HG03103 (cell line): ENCODE results near the gene GRAP2.
"Not testable (repeated sequence)": the region's sequence is repeated elsewhere in the genome, so short reads cannot be mapped to it uniquely, and the experiment has no call there.

Experiments used
- ATAC-seq: cut with Tn5 transposase; IDR thresholded peaks from one replicate; pipeline ENCODE4 v1.9.1; 2021; ENCODE audit warnings: low read depth; ENCODE audit not compliant: unreplicated experiment

The GRAP2 gene

GRCh38 chr22:39991159-39991860 is 90.4 kb downstream of the GRAP2 start:
- no peak for ATAC-seq

- ATAC-seq = no peak
These were observed 91.4 kb downstream of the GRAP2 start for GRCh38 chr22:39992088-39992826.

- not testable (repeated sequence) for ATAC-seq
These were observed 92.0 kb downstream of the GRAP2 start for GRCh38 chr22:39992894-39993293.

DNA sequence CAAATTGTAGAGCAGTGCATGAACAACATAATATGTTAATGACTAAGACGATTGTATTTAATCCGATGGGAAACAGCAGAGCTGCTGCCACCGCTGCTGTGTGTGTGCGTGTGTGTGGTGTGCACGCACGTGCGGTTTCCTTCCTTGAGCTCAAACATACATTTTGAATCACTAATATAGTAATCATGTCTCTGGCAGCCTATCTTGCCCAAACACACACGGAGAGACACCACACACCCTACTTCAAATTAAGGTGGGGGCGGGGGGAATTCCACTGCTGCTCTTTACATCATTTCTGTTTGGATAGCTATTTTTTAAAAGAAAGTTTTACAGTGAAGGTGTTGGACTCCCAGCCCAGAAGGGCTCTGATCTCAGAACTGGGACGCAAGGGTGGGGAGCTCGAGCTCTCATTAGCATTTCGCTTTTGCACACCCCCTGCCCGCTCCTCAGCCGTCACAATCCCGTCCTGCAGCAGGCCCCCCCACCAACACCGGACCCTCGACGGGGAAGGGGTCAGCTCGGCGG is 93.2 kb downstream of the GRAP2 start:
- ATAC-seq = no peak

DNA sequence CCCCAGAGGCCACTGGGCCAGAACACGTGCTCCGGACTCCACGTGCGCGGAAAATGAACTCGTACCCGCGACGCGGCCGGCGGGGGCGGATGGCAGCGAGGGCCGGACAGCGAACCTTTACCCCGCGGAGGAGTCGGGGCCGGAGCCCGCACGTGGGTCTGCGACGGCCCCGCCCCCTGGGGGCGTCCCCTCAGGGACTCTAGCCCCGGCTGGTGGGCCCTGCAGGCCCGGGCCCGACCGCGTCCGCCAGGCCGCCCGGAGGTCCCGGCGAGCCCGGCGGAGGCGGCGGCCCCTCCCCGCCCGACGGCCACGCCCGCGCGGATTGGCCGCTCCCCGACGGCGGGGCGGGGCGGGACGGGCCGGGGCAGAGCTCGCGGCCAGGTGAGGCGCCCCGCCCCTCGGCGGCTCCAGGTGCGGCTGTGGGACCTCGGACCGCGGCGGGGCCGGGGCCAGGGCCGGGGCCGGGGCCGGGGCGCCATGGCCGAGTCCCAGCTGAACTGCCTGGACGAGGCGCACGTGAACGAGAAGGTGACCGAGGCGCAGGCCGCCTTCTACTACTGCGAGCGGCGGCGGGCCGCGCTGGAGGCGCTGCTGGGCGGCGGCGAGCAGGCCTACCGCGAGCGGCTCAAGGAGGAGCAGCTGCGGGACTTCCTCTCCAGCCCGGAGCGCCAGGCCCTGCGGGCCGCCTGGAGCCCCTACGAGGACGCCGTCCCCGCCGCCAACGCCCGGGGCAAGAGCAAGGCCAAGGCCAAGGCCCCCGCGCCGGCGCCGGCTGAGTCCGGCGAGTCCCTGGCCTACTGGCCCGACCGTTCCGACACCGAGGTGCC is 93.9 kb downstream of the GRAP2 start, which contains the start of gene FAM83F:
Gene FAM83F (plus strand): TSS at position 389 of the 827 bp plus-strand sequence. CDS start 89 bp downstream, at position 478.
- no peak for ATAC-seq

DNA sequence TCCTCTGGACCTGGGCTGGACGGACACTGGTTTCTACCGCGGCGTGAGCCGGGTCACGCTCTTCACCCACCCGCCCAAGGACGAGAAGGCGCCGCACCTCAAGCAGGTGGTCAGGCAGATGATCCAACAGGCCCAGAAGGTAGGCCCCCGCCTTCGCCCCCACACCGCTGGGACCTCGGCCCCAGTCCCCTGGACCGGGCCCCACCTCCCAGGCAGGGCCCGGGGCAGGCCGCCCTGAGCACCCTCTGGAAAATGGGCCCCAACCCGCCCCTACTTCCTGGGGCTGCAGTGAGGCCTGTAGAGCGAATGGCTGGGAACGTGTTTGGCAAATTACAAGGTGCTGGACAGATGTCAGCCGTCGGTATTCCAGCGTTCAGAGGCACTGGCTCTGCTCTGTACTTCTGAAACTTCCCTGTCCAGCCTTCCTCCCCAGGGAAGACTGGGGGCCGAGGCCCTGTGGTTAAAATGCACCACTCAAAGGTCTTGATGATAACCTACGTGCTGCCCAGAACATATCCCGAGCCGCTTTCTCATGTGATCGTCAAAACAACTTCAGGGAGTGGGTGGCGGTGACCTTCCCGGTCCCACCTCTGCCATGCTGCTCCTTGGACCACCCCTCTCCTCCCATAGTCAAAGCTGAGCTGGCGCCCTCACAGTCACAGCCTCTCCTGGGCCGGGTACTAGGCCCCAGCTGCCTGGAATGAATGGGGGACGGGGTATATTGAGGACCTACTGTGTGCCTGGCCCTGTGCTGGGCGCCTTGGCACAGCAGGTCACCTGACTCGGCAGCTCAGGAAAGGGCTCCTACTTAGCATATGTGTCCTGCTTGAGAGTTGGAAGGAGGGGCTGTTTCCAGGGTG is 94.7 kb downstream of the GRAP2 start:
- ATAC-seq = no peak

GRCh38 chr22:39996732-39997131 is 95.8 kb downstream of the GRAP2 start:
- ATAC-seq = no peak

DNA sequence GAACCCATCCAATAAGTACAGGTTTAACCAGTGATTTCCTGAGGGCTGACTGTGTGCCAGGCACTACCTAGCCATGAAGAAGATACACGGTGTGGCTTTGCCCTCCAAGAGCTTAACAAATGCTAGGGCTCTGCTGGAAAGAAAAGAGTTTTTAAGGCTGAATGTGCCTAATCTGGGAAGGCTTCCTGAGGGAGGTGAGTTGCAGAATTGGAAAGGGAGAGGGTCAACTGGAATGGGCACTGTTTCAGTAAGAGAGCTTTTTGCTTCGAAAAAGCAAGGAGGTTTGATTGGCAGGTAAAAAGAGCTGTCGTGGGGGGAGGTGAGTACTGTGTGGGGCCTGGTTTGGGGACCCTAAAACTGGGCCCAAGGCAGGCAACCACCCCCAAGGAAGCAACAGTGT is 96.5 kb downstream of the GRAP2 start:
- ATAC-seq = no peak

- ATAC-seq = no peak
These were observed 97.2 kb downstream of the GRAP2 start for GRCh38 chr22:39997939-39998726.

- ATAC-seq = no peak
These were observed 98.4 kb downstream of the GRAP2 start for GRCh38 chr22:39999144-39999757.

DNA sequence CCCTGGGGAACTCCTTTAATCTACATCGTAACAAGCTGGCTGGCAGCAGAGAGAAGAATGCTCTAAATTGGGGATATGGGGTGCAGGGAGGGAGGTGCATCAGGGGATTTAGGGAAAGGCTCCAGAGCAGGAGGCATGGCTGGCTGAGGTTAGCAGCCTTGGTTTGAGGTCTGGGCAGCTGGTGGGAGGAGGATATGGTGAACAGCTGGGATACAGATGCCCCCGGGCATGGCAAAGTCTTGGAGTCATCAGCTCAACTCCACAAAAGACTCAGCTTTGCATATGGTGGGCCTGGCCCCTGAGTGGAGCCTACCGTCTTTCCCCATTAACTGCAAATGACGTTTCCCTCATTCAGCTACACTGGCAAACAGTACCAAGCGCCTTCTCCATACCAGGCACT is 99.3 kb downstream of the GRAP2 start:
- ATAC-seq = no peak

GRCh38 chr22:40001106-40001505 is 100.2 kb downstream of the GRAP2 start:
- ATAC-seq = no peak

DNA sequence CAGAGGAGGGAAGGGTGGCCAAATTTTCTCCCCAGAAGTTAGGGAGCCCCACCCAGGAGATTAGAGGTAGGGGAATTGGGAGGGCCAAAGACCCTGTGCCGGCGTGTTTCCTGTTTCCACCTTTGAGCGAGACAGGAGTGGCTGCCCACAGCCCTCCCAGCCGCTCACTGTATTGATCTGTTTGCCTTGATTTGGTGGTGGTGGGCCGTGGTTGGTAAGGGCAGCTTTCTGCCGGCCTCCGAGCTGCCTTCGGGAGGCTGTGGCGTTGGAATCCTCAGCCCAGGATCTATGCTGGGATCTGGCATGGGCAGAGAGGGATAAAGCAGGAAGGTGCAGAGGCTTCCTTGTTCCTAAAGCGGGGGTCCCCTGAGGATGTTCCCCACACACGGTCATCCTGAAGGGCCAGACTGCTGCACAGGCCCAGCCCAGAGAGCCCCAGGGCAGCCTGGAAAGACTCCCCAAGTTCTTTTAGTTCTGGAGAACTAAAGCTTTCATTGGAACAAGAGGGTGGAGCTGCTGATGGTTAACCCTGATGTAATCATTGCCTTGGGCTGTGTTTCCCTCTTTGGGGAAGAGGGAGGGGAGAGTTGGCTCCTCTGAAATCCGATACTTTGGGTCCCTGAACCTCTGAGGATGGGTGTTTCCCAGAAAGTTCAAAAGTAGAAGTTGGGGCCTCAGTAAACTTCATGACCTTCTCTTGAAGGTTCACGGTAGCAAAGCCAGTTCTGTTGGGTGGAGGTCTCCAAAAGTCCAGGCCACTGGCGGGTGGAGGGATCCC is 101.1 kb downstream of the GRAP2 start:
- no peak for ATAC-seq

DNA sequence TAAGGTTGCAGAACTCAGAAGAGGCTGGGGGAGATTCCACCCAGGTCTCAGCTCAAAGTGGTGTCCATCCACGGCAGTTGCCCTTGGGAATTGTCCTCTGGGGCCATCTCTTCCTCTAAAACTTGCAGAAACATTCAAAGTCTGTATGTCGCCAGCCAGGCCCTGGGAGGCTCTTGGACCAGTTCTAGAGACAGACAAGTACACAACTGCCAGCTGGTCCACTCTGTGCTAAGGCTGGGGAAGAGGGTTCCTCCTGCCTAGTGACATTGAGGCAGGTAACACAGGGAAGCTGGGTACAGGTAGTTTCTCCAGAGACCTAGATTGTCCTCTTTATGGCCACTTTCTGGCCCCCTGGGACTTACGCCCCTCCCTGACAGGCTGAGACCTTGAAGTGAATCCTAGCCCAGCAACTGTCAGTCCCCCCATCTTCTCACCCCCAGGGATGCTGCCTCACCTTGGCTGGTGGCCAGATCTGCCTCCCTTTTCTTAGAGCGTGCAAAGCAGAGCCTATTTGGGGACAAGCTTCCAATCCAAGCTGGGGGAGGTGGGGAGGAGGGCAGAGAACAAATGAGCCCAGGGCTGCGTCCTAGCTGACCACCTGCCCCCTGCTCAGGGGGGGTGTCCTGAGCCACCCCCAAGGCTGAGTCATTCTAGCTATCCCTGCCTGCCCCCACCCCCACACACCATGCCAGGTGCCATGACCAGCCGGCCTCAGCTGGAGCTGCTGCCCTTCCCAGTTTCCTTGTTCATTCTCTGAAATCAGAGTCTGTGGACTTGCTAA is 102.2 kb downstream of the GRAP2 start:
- ATAC-seq = no peak

DNA sequence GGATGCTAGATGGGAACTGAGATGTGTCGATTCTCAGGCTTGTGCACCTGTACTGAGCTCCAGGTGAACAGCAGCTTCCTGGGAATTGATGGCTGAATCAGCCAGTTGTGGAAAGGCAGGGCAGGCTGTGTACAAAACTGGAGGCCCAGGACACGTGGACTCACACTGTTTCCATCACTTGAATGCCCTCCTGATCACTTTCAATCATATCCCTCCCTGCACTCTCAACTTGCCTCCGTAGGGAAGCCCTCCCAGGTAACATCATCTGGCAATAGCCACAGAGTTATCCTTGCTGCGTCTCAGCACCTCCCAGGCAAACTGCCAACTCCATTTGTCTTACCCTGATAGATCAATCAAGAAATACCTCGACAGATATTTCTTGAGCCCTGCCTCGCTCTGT is 104.0 kb downstream of the GRAP2 start:
- no peak for ATAC-seq

DNA sequence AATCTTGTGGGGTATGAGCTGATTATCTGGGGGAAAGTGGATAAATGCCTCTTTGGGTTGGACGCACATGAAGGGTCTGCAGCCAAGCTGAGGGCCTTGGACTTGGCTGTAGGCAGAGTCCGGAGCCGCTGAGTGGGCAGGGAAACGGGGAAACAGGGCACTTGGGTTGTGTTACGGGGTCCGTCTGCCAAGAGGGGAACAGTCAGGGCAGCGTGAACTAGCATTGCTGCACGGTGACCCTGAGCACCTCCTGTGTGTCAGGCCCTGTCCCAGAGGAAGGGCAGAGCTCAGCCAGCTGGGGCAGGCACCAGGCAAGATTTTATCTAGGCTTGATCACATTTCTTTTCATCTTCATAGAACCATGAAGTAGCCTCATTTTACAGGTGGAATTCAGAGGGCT is 105.8 kb downstream of the GRAP2 start:
- no peak for ATAC-seq
